NCI-H2196 treated with DMSO at 0.1 percent for 48 hours (cell line): ENCODE measurements around the gene SEPTIN8.

Experiments used
- DNase-seq: peaks from one replicate; lab custom pipeline; 2025; ENCODE audit not compliant: unreplicated experiment; lab: John Stamatoyannopoulos, UW

SEPTIN8 gene

GRCh38 chr5:132777209-132778069 is at the start of gene SEPTIN8:
SEPTIN8 (minus strand) TSS chr5:132777239; CDS start chr5:132777137, 102 bp downstream.
- no peak for DNase-seq

- DNase-seq = no peak
These were observed 49.5 kb upstream of the SEPTIN8 start for GRCh38 chr5:132826424-132827082.

- no peak for DNase-seq
These were observed 48.9 kb upstream of the SEPTIN8 start for GRCh38 chr5:132825834-132826391.

GRCh38 chr5:132825033-132825833 is 48.2 kb upstream of the SEPTIN8 start:
- DNase-seq = no peak

GRCh38 chr5:132824426-132824825 is 47.4 kb upstream of the SEPTIN8 start:
- DNase-seq = no peak

- no peak for DNase-seq
These were observed 46.5 kb upstream of the SEPTIN8 start for GRCh38 chr5:132823481-132824050.

- DNase-seq = no peak
These were observed 45.8 kb upstream of the SEPTIN8 start for GRCh38 chr5:132822650-132823480.

- no peak for DNase-seq
These were observed 44.8 kb upstream of the SEPTIN8 start for GRCh38 chr5:132821791-132822190.

GRCh38 chr5:132821350-132821749 is 44.3 kb upstream of the SEPTIN8 start:
- DNase-seq = no peak

- peak; percentile 84 for DNase-seq
These were observed 43.2 kb upstream of the SEPTIN8 start for GRCh38 chr5:132820162-132820754.

- DNase-seq = no peak
These were observed 42.4 kb upstream of the SEPTIN8 start for GRCh38 chr5:132819468-132819867.

GRCh38 chr5:132817011-132817410 is 40.0 kb upstream of the SEPTIN8 start:
- DNase-seq = no peak

GRCh38 chr5:132816554-132816953 is 39.5 kb upstream of the SEPTIN8 start:
- no peak for DNase-seq

- no peak for DNase-seq
These were observed 39.0 kb upstream of the SEPTIN8 start for GRCh38 chr5:132816083-132816482.

- DNase-seq = no peak
These were observed 38.4 kb upstream of the SEPTIN8 start for GRCh38 chr5:132815454-132815853.

- DNase-seq = no peak
These were observed 37.7 kb upstream of the SEPTIN8 start for GRCh38 chr5:132814503-132815294.

GRCh38 chr5:132813599-132814502 is 36.8 kb upstream of the SEPTIN8 start:
- DNase-seq = no peak
